WI38 (cell line): ENCODE data around the gene BBS9.
"Not testable (repeated sequence)": the region's sequence is repeated elsewhere in the genome, so short reads cannot be mapped to it uniquely, and the experiment has no call there.

Experiments used
- H3K4me3 ChIP-seq: 2 replicates; pipeline ENCODE4 v1.5.1; 2011; ENCODE audit warnings: low read depth, mild to moderate bottlenecking, control low read depth, low read length
- TF ChIP-seq, protein P1 (sequence below): IDR thresholded peaks from 2 replicates; pipeline ENCODE4 v1.5.1; 2012; ENCODE audit warnings: low read depth, mild to moderate bottlenecking, control low read depth, low read length

BBS9 gene

DNA sequence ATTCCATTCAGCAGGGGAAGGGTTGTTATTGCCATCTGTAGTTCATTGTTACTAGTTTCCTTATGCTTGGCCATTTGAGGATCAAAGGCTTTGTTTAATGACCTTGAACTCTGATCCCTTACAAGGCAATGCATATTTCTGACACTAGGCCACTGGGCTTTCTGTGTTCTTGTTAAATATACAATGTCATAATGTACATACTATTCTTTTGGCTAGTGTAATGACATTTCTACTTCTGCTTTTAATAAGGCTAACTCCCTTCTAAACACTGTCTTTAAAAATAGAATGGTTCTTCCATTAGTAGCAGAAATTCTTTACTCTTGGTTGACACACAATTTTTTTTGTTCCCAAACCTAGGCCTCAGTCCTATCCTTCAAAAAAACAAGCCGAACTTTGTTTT lies 86.6 kb downstream of the BBS9 start:
- TF ChIP-seq, protein P1, sequence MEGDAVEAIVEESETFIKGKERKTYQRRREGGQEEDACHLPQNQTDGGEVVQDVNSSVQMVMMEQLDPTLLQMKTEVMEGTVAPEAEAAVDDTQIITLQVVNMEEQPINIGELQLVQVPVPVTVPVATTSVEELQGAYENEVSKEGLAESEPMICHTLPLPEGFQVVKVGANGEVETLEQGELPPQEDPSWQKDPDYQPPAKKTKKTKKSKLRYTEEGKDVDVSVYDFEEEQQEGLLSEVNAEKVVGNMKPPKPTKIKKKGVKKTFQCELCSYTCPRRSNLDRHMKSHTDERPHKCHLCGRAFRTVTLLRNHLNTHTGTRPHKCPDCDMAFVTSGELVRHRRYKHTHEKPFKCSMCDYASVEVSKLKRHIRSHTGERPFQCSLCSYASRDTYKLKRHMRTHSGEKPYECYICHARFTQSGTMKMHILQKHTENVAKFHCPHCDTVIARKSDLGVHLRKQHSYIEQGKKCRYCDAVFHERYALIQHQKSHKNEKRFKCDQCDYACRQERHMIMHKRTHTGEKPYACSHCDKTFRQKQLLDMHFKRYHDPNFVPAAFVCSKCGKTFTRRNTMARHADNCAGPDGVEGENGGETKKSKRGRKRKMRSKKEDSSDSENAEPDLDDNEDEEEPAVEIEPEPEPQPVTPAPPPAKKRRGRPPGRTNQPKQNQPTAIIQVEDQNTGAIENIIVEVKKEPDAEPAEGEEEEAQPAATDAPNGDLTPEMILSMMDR: no peak
- H3K4me3 ChIP-seq: no peak overlapping the region

DNA sequence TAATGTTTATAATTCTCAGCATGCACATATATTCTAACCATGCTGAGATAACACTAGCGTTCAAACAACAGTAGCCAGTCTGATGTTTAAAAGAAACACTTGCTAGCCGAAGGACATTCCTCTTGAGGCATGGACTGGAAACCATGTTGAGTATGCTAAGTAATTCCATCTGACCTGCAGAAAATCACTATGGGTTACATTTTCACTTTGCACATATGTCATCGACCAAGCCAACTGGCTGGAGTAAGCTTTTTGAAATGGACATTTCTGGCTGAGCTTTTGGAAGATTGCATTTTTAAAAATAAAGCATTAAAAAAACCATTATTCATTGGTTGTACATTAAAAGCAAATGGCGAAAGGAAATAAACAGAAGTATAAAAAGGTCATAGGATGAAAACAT lies 88.2 kb downstream of the BBS9 start:
- TF ChIP-seq, protein P1: no peak
- no peak overlapping the region for H3K4me3 ChIP-seq

DNA sequence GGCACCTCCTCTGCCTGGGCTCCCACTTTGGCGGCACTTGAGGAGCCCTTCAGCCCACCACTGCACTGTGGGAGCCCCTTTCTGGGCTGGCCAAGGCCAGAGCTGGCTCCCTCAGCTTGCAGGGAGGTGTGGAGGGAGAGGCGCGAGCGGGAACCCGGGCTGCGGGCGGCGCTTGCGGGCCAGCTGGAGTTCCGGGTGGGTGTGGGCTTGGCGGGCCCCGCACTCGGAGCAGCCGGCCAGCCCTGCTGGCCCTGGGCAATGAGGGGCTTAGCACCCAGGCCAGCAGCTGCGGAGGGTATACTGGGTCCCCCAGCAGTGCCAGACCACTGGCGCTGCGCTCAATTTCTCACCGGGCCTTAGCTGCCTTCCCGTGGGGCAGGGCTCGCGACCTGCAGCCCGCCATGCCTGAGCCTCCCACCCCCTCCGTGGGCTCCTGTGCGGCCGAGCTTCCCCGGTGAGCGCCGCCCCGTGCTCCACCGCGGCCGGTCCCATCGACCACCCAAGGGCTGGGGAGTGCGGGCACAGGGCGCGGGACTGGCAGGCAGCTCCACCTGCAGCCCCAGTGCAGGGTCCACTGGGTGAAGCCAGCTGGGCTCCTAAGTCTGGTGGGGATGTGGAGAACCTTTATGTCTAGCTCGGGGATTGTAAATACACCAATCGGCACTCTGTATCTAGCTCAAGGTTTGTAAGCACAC lies 89.6 kb downstream of the BBS9 start:
- H3K4me3 ChIP-seq: not testable (repeated sequence)

DNA sequence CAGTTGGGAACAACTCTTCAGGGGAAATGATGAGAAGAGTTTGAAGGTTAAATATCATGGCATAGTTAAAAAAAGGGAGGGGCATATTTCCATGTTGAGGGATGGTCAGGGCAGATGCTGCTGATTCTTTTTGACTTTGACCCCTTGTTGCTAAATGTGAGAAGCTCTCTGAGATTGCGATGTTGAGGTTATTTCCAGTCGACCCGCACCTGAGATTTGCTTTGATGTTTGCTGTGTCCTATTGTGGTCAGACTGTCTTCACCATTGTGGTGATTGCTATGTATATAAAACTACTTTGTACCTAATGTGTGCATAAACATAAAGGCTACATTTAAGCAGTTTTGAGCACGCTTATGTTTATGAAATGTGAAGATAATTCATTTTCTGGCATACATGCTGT lies 90.9 kb downstream of the BBS9 start:
- H3K4me3 ChIP-seq: no peak overlapping the region
- TF ChIP-seq, protein P1: no peak

DNA sequence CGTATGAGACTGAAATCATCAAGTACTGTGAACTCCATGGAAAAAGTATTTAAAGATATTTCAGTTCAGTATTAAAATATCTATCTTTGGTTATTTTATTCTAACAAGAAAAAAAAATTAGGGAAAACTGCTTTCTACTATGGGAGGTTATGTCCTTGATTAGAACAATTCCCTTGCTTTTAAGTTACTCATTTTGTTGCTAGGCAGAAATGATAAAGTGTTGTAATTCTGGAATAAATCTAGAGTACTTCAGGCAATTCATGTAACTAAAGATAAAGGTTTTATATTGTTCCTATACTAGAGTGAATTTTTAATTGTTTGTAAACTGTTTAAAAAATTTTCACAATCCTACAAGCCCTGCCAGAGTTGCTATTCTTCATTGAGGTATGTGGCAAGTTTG lies 92.0 kb downstream of the BBS9 start:
- H3K4me3 ChIP-seq: no peak overlapping the region
- TF ChIP-seq, protein P1: no peak

DNA sequence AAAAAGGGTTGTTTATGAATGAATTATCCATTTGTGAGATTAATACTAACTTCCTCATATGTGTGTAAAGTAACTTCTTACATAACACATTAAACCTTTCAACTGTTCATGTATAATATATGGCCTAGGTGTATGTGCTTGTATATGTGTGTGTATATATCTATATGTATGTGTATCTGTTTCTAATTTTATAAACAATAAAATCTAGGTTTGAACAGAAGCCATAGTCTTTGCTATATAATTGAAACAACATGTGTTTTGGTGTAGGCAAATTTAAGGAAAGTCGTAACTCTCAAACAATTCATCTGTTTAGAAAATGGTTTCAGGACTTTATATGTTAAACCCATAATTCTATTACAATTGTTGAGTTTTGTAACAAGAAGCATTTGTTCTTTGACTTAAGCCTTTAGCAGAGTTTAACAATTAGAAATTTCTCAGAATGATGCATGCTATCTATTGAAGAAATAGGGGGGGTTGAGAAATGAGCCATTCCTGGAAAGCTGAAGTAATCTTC lies 103.3 kb downstream of the BBS9 start:
- TF ChIP-seq, protein P1: no peak

DNA sequence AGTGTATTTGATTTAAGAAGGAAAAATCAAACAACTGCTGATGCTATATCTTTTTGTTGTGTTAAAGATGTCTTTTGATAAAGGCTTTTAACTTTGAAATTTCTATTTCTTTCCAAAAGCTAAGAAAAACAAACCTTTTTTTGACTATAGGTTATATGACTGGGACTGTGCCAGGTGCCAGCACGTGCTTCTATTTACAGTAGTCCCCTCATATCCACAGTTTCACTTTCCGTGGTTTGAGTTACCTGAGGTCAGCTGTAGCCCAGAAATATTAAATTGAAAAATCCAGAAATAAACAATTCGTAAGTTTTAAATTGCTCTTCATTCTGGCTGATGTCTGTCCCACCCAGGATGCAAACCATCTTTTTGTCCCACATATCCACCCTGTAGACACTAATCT lies 104.3 kb downstream of the BBS9 start:
- TF ChIP-seq, protein P1: no peak
- no peak overlapping the region for H3K4me3 ChIP-seq

More for the DNA sequence above, 103.3 kb downstream of the BBS9 start:
- H3K4me3 ChIP-seq: no peak overlapping the region

DNA sequence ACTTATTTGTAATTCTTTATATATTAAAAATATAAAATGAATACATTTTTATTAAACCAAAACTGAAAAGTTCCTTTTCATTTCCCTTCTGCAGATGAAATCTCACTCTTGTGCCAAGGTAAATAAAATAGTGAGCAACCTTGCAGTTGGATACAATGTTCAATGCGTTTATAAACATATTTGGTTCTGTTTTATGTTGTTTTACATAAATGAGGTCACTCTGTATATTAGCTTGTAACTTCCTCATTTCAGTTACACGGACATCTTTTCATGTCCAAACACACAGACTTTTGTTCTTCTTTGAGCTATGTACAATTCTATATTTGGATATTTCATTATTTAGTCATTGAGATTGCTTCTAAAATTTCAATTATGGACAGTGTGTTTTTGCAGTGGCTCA lies 107.7 kb downstream of the BBS9 start:
- TF ChIP-seq, protein P1: no peak
- no peak overlapping the region for H3K4me3 ChIP-seq
